GM18498 (cell line): ENCODE data around the gene CHRND.

ENCODE experiments used
- ATAC-seq: cut with Tn5 transposase; IDR thresholded peaks from one replicate; pipeline ENCODE4 v1.9.1; 2021; ENCODE audit warnings: mild to moderate bottlenecking, moderate library complexity; ENCODE audit not compliant: unreplicated experiment

The CHRND gene

DNA sequence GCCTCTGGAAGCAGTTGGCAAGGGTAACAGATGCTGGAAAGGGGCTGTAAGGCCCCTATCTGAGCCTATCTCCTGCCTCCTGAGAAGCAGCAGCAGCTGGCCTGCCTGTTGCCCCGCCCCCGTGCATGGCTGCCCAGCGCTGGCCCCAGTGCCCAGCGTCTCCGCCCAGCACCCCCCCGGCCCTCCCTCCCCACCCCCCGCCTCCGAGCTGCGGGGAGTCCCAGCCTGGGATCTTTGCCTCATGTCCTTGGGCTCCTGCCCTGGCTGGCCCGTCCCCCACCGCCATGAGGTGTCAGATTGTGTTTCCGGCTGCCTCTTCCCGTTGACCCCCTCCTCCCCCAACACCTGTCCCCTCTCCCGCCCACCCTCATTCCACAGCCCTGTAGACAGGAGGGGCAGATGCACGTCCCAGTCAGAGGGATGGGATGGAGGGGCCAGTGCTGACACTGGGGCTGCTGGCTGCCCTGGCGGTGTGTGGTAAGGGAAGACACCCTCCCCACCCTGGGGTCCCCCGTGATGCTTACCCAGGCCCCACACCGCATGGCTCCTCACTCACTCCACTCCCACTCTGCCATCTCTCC is at the start of gene CHRND:
TSS of gene CHRND (plus strand) at position 370 of the 581 bp plus-strand sequence. CDS start at position 426, 56 bp downstream.
- ATAC-seq, result no peak

DNA sequence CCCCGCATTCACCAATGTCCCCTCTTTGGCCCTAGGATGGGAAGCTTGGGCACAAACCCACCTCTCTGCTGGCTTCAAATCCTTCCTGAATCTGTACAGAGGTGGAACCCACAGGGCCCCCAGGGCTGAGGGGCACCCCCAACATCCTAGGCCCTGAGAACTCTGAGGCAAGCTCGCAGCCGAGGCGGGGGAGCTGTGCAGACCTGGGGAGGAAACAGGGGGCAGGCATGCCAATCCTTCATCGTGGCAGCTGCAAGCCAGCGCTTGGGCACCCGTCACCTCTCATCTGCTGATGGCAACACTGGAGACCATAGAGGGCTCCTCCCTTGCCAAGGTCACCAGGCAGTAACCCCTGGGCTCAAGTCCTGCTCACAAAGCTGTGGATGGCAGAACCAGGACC is 49.2 kb upstream of the CHRND start:
- no peak for ATAC-seq

DNA sequence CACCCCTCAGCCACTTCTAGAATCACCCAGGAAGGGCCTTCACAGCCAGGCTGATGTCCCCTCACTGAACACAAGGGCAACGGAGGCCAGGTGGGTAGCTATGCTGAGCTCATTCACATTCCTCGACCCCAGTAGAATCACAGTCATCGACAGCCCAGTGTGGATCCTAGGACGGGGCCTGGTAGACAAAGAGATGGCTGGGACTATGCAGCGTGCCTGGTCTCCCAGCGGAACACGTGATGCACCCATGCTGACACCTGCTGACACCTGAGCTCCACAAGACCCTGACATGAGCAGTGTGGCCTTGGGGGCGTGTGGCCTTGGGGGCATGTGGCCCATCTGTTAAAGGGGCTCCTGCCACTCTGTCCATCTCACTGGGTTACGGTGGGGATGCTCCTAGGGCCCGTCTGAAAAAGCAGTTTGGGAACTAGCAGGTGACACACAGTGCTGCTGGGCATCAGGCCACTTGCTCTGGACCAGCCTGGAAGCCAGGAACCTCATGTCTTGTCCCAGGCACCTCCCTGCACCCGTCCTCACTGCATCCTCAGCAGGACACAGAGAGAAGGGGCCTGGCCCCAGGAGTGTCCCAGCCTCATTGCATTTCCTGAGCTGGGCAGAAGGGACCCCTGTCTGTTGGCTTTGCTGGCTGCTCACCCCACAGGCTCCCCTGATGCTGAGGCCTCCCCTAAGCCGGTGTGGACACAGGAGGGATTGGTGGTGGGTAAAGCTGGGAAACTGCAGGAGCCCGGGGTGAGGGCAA is 48.0 kb upstream of the CHRND start:
- no peak for ATAC-seq

DNA sequence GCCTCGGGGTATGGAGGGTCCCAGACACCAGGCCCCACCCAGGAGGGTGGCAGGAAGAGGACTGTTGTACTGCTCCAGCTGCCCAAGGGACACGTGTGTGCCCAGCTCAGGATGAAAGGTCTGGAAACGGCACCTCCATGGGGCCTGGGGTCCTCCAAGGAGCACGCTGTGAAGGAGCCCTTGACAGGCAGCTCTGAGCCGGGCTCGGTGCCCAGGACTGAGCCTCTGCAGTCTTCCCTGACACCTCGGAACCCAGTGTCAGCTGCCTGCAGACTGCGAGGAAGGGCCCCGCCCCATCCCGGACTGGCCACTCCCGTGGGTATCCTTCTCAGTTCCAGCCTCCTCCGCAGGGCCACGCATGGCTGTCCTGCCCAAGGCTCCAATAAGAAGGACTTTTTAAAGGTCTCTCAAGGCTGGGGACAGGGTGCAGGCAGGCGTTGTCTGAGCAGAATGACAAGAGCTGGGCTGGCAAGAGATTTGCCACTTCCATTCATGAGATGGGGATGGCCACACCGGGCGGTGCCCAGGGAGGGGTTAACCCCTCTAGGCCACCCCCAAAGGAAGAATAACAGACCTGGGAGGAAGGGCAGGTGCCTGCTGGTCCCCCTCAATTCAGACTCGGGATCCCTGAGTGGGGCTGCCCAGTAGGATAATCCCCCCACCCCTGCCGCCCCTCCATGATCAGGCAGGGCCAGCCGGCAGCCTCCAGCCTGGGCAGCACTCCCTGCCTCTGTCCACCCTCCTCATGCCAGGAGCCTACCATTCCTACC is 47.2 kb upstream of the CHRND start:
- ATAC-seq, result no peak

DNA sequence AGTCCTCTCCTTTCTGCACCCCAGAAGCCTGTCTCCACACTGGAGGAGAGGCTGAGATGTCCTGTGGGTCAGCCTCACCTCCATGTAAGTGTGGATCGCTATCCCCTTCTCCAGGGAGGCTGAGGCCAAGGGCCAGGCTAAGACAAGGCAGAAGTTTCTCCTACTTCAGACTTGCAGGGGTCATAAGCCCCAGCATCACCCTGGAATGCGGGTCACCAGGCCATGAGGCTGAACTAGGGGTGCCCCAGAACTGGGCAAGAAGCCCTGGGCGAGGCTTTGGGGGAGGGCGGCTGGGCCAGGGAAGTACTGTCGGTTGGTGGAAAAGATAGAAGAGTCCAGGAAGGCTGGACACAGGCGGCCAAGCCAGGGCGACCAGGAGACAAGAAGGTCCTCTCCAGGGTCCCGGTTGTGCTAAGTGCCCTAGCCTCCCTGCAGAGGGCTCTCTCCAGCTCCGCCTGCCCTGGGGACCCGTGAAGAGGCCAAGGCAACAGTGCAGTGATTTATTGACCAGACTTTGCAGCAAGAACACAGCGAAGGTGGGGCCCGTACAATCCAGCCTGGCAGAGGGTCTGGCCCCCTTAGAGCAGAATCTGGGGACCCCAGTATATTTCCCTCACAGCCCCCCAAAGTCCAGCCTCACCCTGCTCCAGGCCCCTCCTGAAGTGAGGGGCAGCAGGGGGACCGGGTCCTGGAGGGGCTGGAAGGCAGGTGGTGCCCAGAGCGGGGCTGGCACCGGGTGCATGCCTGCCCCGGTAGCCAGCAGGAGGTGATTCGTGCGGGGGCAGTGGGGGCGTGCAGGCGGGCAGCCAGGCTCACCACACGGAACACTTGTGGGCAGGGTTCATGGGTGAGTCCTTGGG is 46.4 kb upstream of the CHRND start:
- ATAC-seq, result no peak

GRCh38 chr2:232480201-232481190 is 45.5 kb upstream of the CHRND start:
- ATAC-seq, result no peak

DNA sequence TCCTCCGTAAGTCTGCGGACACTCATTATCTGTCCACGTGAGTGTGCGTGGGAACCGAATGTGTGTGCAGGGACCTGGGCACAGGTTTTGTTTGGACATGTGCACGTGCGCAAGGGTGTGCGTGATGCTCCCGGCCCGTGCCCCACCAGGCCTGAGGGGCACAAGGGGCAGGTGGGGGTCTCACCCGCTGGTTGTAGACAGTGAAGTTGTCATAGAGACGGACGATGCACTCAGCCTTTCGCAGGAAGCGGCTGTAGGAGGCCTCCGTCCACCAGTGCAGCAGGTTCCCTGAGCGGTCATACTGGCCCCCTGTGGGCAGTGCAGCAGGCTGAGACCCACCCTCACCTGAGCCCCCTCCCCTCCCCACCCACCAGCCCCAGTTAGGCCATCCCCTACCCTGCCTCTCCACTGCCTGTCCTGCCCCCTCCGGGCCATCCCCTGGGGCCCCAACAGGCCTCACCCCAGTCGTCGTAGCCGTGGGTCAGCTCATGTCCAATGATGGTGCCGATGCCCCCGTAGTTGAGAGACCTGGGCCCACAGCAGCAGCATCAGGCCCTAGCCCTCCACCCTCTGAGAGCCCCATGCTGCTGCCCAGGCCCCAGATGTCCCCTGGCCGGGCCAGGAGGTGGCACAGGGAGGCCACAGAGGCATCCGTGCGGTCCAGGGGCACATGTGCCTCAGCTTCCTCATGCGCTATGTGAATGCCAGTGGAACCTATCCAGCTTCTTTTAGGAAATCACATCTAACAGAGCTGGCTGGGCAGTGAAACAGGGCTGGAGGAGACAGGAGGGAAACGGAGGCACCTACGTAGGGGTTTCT is 44.4 kb upstream of the CHRND start:
- no peak for ATAC-seq

- no peak for ATAC-seq
These were observed 43.4 kb upstream of the CHRND start for GRCh38 chr2:232482301-232483238.

GRCh38 chr2:232483311-232483922 is 42.5 kb upstream of the CHRND start:
- no peak for ATAC-seq

DNA sequence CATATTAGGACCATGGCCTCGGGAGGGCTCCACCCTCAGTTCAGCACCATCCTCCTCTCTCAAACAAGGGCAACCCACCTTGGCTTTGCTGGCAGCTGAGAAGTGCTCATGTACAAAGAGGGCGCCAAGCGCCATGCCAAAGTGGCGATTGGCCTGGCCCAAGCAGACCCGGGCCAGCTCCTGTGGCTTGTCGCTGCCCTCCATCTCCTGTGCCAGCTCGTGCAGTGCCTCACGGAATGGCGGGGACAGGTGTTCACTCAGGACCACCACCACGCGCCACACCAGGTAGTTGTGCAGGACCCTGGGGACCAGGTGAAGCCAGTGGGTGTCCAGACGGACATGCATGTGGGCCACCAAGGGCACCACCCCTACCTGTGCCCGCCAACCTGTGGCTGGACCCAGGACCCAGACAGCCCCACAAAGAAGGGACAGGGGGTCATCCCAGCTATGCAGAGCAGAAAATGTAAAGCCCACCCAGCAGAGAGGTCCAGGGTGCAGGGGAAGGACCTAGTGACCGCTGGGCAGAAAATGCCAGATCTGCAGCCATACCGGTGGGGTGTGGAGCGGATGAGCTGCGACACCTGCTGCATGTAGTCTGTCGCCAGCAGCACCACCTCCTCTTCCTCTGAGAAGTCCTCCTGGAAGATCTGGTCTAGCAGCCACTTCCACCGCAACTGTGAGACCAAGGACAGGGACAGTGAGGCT is 41.9 kb upstream of the CHRND start:
- no peak for ATAC-seq

DNA sequence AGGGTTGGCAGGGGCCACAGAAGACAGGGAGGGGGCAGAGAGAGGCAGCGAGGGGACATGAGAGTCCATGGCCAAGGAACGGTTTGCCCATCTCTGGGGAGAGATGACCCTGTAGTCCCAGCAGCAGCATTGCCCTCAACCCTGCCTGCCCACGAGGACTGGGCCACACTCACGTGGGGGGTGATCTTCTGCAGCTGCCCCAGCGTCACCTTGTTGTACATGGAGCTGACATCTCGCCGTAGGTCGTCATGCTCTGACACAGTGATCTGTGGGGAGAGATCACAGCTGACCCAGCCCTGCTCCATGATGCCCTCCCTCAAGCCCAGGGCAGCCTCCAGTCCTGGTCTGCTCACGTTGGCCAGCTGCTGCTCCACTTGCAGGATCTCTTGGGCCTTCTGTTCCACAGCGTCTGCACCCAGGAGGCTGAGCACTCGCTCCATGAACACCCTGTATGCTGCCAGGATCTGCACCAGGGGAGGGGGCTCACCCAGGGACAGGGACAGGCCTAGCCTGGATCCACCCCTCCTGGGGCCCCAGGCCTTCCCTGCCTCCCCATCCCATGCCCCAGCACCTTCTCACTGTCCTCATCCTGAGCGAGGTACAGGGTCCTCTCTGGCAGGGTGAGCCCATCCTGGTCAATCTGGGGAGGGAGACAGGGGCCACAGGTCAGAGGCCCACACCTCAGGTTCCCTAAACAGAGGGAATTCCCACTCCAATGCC is 41.2 kb upstream of the CHRND start:
- ATAC-seq, result no peak

DNA sequence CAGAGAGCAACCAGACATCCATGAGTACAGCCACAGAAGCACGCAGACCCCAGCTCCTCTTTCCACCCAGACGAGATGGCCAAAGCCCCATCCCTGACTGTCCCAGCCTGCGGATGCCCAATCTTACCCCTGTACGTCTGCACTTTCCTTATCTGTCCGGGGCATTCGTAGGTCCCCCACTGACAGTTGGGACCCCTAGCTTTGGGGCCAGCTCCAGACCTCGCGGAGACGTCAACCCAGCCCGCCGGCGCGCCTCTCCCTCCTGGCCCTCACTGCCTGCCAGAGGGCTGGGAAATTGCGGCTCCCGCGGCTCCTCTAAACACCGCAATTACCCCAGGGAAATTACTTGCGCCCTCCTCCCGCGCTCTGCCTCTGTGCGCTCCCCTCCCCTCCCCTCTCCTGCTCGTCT is 40.6 kb upstream of the CHRND start:
- no peak for ATAC-seq

GRCh38 chr2:232485757-232486557 is 40.0 kb upstream of the CHRND start:
- ATAC-seq, result no peak

DNA sequence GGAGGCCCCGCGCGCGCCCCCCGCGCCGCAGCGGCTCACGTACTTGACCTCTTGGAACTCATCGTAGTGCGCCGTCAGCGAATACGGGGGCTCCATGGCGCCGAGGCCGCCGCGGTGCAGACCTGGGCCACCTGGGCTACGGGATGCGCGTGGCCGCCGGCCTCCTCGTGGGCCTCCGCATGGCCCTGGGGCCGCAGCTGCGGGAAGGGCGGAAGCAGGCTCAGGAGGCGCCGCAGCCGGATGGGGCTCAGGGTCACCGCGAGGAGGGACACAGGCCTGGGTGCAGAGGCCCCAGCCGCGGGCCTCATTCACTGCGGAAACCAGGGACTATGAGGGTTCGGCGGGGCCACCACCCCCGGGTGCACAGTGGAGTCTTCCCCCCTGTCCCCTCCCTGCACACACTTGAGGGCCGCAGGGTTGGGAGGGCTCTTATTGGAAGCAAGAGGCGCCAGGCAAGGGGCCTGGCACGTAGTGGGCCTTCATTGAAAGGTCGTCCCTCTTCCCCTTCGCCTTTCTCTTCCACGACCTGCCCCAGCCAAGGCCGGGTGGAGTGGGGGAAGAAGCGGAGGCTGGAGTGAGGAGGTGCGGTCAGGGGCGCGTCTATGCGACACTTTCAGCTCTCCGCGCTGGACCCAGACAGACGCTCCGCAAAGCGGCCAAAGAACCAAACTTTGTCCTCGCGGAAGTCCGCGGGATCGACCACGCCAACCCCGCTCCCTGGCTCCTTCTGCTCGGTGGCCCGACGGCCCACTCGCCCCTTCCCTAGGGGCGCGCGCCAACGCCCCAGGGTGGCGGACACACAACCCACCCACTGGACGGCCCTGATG is 39.2 kb upstream of the CHRND start:
- no peak for ATAC-seq
